Left lung (tissue), 10 donors: Measurements from ENCODE around the gene DOCK4. TPM values are rescaled to one million over a fixed set of nuclear protein-coding genes. Genes with fewer than 3 reads are reported as not detected.
A peak's percentile ranks its signal among the peaks of the same experiment; 100 is the strongest.

Source experiments
- ATAC-seq: fragments of 200-7000 bp; cut with Tn5 transposase; one replicate; pipeline ENCODE4 v1.9.1; 2020; ENCODE audit warnings: moderate library complexity
- DNase-seq, 4 donors: peaks; one replicate each; pipeline ENCODE4 v3.0.0-alpha.2; 2013 to 2020
- H3K27ac ChIP-seq, 2 donors: fragments of 200-600 bp; sonication (generic) in 1 of 2; one replicate each; pipeline versions ENCODE4 v1.5.0 to v1.8.0; 2020 to 2021
- H3K27me3 ChIP-seq, 2 donors: fragments of 200-600 bp; sonication (generic) in 1 of 2; one replicate each; pipeline versions ENCODE4 v1.5.0 to v1.8.0; 2020 to 2021
- H3K36me3 ChIP-seq, 2 donors: fragments of 200-600 bp; sonication (generic) in 1 of 2; one replicate each; pipeline versions ENCODE4 v1.5.0 to v1.8.0; 2020 to 2021
- H3K4me1 ChIP-seq, 2 donors: fragments of 200-600 bp; one replicate each; pipeline ENCODE4 v1.8.0; 2021
- H3K4me3 ChIP-seq, 2 donors: fragments of 200-600 bp; sonication (generic) in 1 of 2; one replicate each; pipeline versions ENCODE4 v1.5.0 to v1.8.0; 2020 to 2021; ENCODE audit warnings: mild to moderate bottlenecking in 1 of 2
- H3K9me3 ChIP-seq, 2 donors: fragments of 200-600 bp; sonication (generic) in 1 of 2; one replicate each; pipeline versions ENCODE4 v1.5.0 to v1.8.0; 2020 to 2021
- CTCF ChIP-seq, 2 donors: fragments of 200-600 bp; sonication (generic) in 1 of 2; IDR thresholded peaks; one replicate each; pipeline versions ENCODE4 v1.5.0 to v1.8.0; 2021; ENCODE audit warnings: antibody characterized with exemption in 2 of 2
- intact Hi-C, 2 donors: fragments of 100-400 bp; cut with DNase I; formaldehyde crosslinking; loops; one replicate each; pipeline versions ENCODE4 v1.11.2 to v1.14.2; 2022
- polyA plus RNA-seq, 6 donors: library from polyadenylated mRNA; unstranded; fragments of 120-200 nt; gene quantifications; one replicate each; pipeline ENCODE4 v1.2.1, GENCODE V29; 2013; ENCODE audit not compliant: insufficient read length in 6 of 6
- total RNA-seq, 2 donors: library from RNA; stranded (reverse); fragmentation: NEBNext Ultra II Directional; extraction: Animal tissue kit (Norgen Biotek cat#: 25700); gene quantifications; one replicate each; pipeline ENCODE4 v1.2.1, GENCODE V29; 2021
- donor health status: DM: no; HTN: yes; CAD: no.
- donor health status: DM: no; HTN: no; CAD: no.

Gene DOCK4
- total and polyA plus RNA-seq, 8 donors: 38.9 to 64.3 (median 52.5) TPM

GRCh38 chr7:112215787-112216186 is 9.6 kb upstream of the DOCK4 start:
- no peak for TF ChIP-seq CTCF (IDR thresholded peaks at IDR 0.05)
- ATAC-seq (no peak), DNase-seq (no peak)
- Histone ChIP-seq H3K36me3 (no peaks in the 10 kb centered on the region), H3K9me3 (no peaks in the 10 kb centered on the region), H3K4me3 (no peak overlapping the region), H3K4me1 (peaks cover 9 to 18% of the 10 kb centered on the region in 2 donors), H3K27ac (no peak overlapping the region), H3K27me3 (no peaks in the 10 kb centered on the region)
- intact Hi-C loops: no loop called here

GRCh38 chr7:112214883-112215282 is 8.7 kb upstream of the DOCK4 start:
- TF ChIP-seq CTCF (IDR thresholded peaks at IDR 0.05): no peak
- H3K4me1 ChIP-seq: peaks cover 10 to 25% of the 10 kb centered on the region in 2 donors
- H3K36me3 ChIP-seq: no peaks in the 10 kb centered on the region
- H3K27me3 ChIP-seq: no peaks in the 10 kb centered on the region
- no peak overlapping the region for H3K4me3 ChIP-seq
- H3K9me3 ChIP-seq: no peaks in the 10 kb centered on the region
- ATAC-seq (no peak), DNase-seq (no peak)
- H3K27ac ChIP-seq: no peak overlapping the region
- intact Hi-C loops: no loop called here

GRCh38 chr7:112214268-112214667 is 8.1 kb upstream of the DOCK4 start:
- TF ChIP-seq CTCF (IDR thresholded peaks at IDR 0.05): no peak
- H3K9me3 ChIP-seq: no peaks in the 10 kb centered on the region
- intact Hi-C loops: no loop called here
- no peaks in the 10 kb centered on the region for H3K27me3 ChIP-seq
- no peak overlapping the region for H3K4me3 ChIP-seq
- DNase-seq (no peak), ATAC-seq (no peak)
- H3K36me3 ChIP-seq: no peaks in the 10 kb centered on the region
- no peak overlapping the region for H3K27ac ChIP-seq
- peaks cover 10 to 25% of the 10 kb centered on the region in 2 donors for H3K4me1 ChIP-seq

- intact Hi-C loops: no loop called here
- no peak overlapping the region for H3K4me3 ChIP-seq
- H3K27me3 ChIP-seq: no peaks in the 10 kb centered on the region
- no peaks in the 10 kb centered on the region for H3K36me3 ChIP-seq
- no peak for DNase-seq
- TF ChIP-seq CTCF (IDR thresholded peaks at IDR 0.05): no peak
- peaks cover 10 to 25% of the 10 kb centered on the region in 2 donors for H3K4me1 ChIP-seq
- H3K27ac ChIP-seq: no peak overlapping the region
- no peak for ATAC-seq
- no peaks in the 10 kb centered on the region for H3K9me3 ChIP-seq
These were observed 7.5 kb upstream of the DOCK4 start for GRCh38 chr7:112213735-112214134.

GRCh38 chr7:112212571-112212970 is 6.4 kb upstream of the DOCK4 start:
- Histone ChIP-seq H3K4me1 (peaks cover 10 to 32% of the 10 kb centered on the region in 2 donors), H3K27ac (no peak overlapping the region), H3K27me3 (no peaks in the 10 kb centered on the region), H3K4me3 (no peak overlapping the region), H3K36me3 (no peaks in the 10 kb centered on the region), H3K9me3 (no peaks in the 10 kb centered on the region)
- TF ChIP-seq CTCF (IDR thresholded peaks at IDR 0.05): no peak
- peak; percentile 18 for ATAC-seq
- DNase-seq: no peak
- intact Hi-C loops: no loop called here
